ENCODE data around the gene CARM1.
A peak's percentile ranks its signal among the peaks of the same experiment; 100 is the strongest.

CARM1 gene

GRCh38 chr19:10871711-10872545 lies 575 bp downstream of the CARM1 start:
- Histone ChIP-seq H4K20me1 (ENCODE audit: insufficient read depth, low read length, poor library complexity, severe bottlenecking) (peaks cover 12% of the 10 kb centered on the region), H3K4me3 (ENCODE audit: low read length, poor library complexity, severe bottlenecking) (peak overlapping the region; percentile 99), H3K27me3 (ENCODE audit: insufficient read depth, low read length, poor library complexity, severe bottlenecking) (no peaks in the 10 kb centered on the region), H3F3A (ENCODE audit: low read depth) (no peaks in the 10 kb centered on the region), H3K9me2 (replicated peaks; ENCODE audit: low read depth, low read length) (no peaks in the 10 kb centered on the region), H3K4me2 (ENCODE audit: low read depth, low read length, poor library complexity, severe bottlenecking) (peak overlapping the region; percentile 100), H3K4me1 (ENCODE audit: insufficient read depth, low read length, poor library complexity, severe bottlenecking) (peaks cover 15% of the 10 kb centered on the region), H3K9me3 (ENCODE audit: insufficient read depth, low read depth, low read length) (no peaks in the 10 kb centered on the region), H3K79me2 (ENCODE audit: insufficient read depth, low read length) (peaks cover 46% of the 10 kb centered on the region), H3K36me3 (ENCODE audit: insufficient read depth, low read length) (no peaks in the 10 kb centered on the region), H3K9ac (ENCODE audit: low read depth, low read length, poor library complexity, severe bottlenecking) (peak overlapping the region; percentile 86), H2AFZ (ENCODE audit: low read length) (peak overlapping the region; percentile 75)
- no peak for TF ChIP-seq EZH2phosphoT487 (IDR thresholded peaks at IDR 0.05; ENCODE audit: borderline replicate concordance)
- TF ChIP-seq, protein P1, sequence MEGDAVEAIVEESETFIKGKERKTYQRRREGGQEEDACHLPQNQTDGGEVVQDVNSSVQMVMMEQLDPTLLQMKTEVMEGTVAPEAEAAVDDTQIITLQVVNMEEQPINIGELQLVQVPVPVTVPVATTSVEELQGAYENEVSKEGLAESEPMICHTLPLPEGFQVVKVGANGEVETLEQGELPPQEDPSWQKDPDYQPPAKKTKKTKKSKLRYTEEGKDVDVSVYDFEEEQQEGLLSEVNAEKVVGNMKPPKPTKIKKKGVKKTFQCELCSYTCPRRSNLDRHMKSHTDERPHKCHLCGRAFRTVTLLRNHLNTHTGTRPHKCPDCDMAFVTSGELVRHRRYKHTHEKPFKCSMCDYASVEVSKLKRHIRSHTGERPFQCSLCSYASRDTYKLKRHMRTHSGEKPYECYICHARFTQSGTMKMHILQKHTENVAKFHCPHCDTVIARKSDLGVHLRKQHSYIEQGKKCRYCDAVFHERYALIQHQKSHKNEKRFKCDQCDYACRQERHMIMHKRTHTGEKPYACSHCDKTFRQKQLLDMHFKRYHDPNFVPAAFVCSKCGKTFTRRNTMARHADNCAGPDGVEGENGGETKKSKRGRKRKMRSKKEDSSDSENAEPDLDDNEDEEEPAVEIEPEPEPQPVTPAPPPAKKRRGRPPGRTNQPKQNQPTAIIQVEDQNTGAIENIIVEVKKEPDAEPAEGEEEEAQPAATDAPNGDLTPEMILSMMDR (conservative IDR thresholded peaks at IDR 0.05; ENCODE audit: low read length) = no peak; the same call in 1 of the 2 replicates

DNA sequence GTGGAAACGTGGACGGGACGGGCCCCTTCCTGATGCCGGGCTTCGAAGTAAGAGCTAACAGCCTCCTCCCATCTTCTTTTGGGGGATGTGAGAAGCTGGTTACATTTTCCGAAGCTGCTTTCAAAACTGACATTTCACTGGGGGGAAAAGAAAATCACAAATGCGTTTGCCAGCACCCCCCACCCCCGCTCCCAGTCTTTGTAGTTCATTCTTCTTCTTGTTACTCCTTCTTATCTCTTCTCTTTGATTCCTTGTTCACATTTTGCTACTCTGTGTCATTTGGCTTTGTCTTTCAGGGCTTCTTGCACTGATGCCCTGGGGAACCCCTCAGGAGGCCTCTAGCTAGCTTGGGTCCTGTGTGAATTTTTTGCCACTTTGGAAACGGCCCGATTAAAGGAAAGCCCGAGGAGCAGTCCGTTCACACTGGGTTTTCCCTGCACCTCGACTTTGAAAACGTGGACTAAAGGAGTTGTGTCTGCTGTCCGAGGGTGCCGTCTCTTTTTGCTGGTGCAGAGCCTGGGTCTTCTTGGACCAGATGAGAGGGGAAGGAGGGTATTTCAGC lies 1.3 kb downstream of the CARM1 start:
- Histone ChIP-seq H3K4me2 (ENCODE audit: low read depth, low read length, poor library complexity, severe bottlenecking) (peak overlapping the region; percentile 100), H2AFZ (ENCODE audit: low read length) (peak overlapping the region; percentile 75), H3K27me3 (ENCODE audit: insufficient read depth, low read length, poor library complexity, severe bottlenecking) (no peaks in the 10 kb centered on the region), H3K79me2 (ENCODE audit: insufficient read depth, low read length) (peaks cover 50% of the 10 kb centered on the region), H3K36me3 (ENCODE audit: insufficient read depth, low read length) (no peaks in the 10 kb centered on the region), H4K20me1 (ENCODE audit: insufficient read depth, low read length, poor library complexity, severe bottlenecking) (peaks cover 12% of the 10 kb centered on the region), H3F3A (ENCODE audit: low read depth) (no peaks in the 10 kb centered on the region), H3K9me2 (replicated peaks; ENCODE audit: low read depth, low read length) (no peaks in the 10 kb centered on the region), H3K9ac (ENCODE audit: low read depth, low read length, poor library complexity, severe bottlenecking) (peak overlapping the region; percentile 86), H3K4me1 (ENCODE audit: insufficient read depth, low read length, poor library complexity, severe bottlenecking) (peaks cover 15% of the 10 kb centered on the region), H3K9me3 (ENCODE audit: insufficient read depth, low read depth, low read length) (no peaks in the 10 kb centered on the region), H3K4me3 (ENCODE audit: low read length, poor library complexity, severe bottlenecking) (peak overlapping the region; percentile 99)
- TF ChIP-seq, protein P1 (conservative IDR thresholded peaks at IDR 0.05; ENCODE audit: low read length) = no peak
- no peak for TF ChIP-seq EZH2phosphoT487 (IDR thresholded peaks at IDR 0.05; ENCODE audit: borderline replicate concordance)

DNA sequence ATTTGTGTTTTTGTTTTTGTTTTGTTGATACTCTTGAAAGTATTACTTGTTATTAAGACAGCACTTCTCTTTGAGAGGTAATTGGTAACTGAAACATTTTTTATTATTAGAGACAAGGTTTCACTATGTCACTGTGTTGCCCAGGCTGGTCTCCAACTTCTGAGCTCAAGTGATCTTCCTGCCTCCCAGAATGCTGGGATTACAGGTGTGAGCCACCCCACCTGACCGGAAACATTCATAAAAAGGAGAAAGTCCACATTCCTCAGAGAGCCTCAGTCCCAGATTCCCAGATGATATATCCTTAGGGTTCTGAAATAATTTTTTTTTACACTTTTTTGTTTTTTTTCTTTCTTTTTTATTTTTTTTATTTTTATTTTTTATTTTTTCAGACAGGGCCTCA lies 2.7 kb downstream of the CARM1 start:
- Histone ChIP-seq H4K20me1 (ENCODE audit: insufficient read depth, low read length, poor library complexity, severe bottlenecking) (peaks cover 12% of the 10 kb centered on the region), H3K4me2 (ENCODE audit: low read depth, low read length, poor library complexity, severe bottlenecking) (peak overlapping the region; percentile 42)

More for the DNA sequence above, 2.7 kb downstream of the CARM1 start:
- TF ChIP-seq EZH2phosphoT487 (IDR thresholded peaks at IDR 0.05; ENCODE audit: borderline replicate concordance) = no peak
- TF ChIP-seq, protein P1 (conservative IDR thresholded peaks at IDR 0.05; ENCODE audit: low read length) = no peak
- H3K79me2 ChIP-seq (ENCODE audit: insufficient read depth, low read length) = peaks cover 63% of the 10 kb centered on the region
- H3K9ac ChIP-seq (ENCODE audit: low read depth, low read length, poor library complexity, severe bottlenecking) = no peak overlapping the region
- no peak overlapping the region for H2AFZ ChIP-seq (ENCODE audit: low read length)
- peaks cover 15% of the 10 kb centered on the region for H3K4me1 ChIP-seq (ENCODE audit: insufficient read depth, low read length, poor library complexity, severe bottlenecking)
- no peak overlapping the region for H3K4me3 ChIP-seq (ENCODE audit: low read length, poor library complexity, severe bottlenecking)
- no peaks in the 10 kb centered on the region for H3F3A ChIP-seq (ENCODE audit: low read depth)
- H3K9me2 ChIP-seq (replicated peaks; ENCODE audit: low read depth, low read length) = no peaks in the 10 kb centered on the region
- no peaks in the 10 kb centered on the region for H3K27me3 ChIP-seq (ENCODE audit: insufficient read depth, low read length, poor library complexity, severe bottlenecking)
- H3K9me3 ChIP-seq (ENCODE audit: insufficient read depth, low read depth, low read length) = no peaks in the 10 kb centered on the region
- H3K36me3 ChIP-seq (ENCODE audit: insufficient read depth, low read length) = no peaks in the 10 kb centered on the region
